C4-2B (cell line): ENCODE measurements around the gene GRB10.

Experiments used
- H3K27ac ChIP-seq: fragments of 450-650 bp; 2 replicates; pipeline ENCODE4 v1.5.1; 2017
- CTCF ChIP-seq: fragments of 450-650 bp; conservative IDR thresholded peaks from 2 replicates; pipeline ENCODE4 v1.5.1; 2017; ENCODE audit warnings: mild to moderate bottlenecking
- ZFX ChIP-seq: fragments of 450-650 bp; IDR thresholded peaks from 2 replicates; pipeline ENCODE4 v1.6.1; 2017

The GRB10 gene

GRCh38 chr7:50619684-50620083 is 163.0 kb downstream of the GRB10 start:
- TF ChIP-seq CTCF (no peak), ZFX (no peak)
- H3K27ac ChIP-seq: no peak overlapping the region

- no peak for TF ChIP-seq ZFX
- TF ChIP-seq CTCF: no peak
- H3K27ac ChIP-seq: no peak overlapping the region
These were observed 164.4 kb downstream of the GRB10 start for GRCh38 chr7:50618281-50618680.

GRCh38 chr7:50615519-50616080 is 167.1 kb downstream of the GRB10 start:
- TF ChIP-seq CTCF (no peak), ZFX (no peak)
- no peak overlapping the region for H3K27ac ChIP-seq

GRCh38 chr7:50614721-50615518 is 167.8 kb downstream of the GRB10 start:
- TF ChIP-seq ZFX: no peak
- peak; percentile 40 for TF ChIP-seq CTCF
- H3K27ac ChIP-seq: no peak overlapping the region

GRCh38 chr7:50613473-50613872 is 169.2 kb downstream of the GRB10 start:
- no peak overlapping the region for H3K27ac ChIP-seq
- TF ChIP-seq ZFX (no peak), CTCF (no peak)

- TF ChIP-seq CTCF (no peak), ZFX (no peak)
- H3K27ac ChIP-seq: no peak overlapping the region
These were observed 170.0 kb downstream of the GRB10 start for GRCh38 chr7:50612704-50613103.

- TF ChIP-seq ZFX (no peak), CTCF (no peak)
- H3K27ac ChIP-seq: no peak overlapping the region
These were observed 172.0 kb downstream of the GRB10 start for GRCh38 chr7:50610521-50611277.
